ENCODE measurements around the gene PAX9. TPM values are rescaled to one million over a fixed set of nuclear protein-coding genes. Genes with fewer than 3 reads are reported as not detected.

Gene PAX9
- total RNA-seq (1 to 10 TPM in 1 of 4 donors, under 1 TPM in 3; 0.24 to 1.4 (median 0.56) TPM), polyA plus RNA-seq (under 1 TPM; 0.13 to 0.49 (median 0.47) TPM)
- long read RNA-seq, donor 1 = 0 reads
- long read RNA-seq, donor 2, partial matches to known transcripts = 0 of 1 reads
- long read RNA-seq, donor 2, other reads (novel, unspliced or antisense) = 1 of 1 reads

DNA sequence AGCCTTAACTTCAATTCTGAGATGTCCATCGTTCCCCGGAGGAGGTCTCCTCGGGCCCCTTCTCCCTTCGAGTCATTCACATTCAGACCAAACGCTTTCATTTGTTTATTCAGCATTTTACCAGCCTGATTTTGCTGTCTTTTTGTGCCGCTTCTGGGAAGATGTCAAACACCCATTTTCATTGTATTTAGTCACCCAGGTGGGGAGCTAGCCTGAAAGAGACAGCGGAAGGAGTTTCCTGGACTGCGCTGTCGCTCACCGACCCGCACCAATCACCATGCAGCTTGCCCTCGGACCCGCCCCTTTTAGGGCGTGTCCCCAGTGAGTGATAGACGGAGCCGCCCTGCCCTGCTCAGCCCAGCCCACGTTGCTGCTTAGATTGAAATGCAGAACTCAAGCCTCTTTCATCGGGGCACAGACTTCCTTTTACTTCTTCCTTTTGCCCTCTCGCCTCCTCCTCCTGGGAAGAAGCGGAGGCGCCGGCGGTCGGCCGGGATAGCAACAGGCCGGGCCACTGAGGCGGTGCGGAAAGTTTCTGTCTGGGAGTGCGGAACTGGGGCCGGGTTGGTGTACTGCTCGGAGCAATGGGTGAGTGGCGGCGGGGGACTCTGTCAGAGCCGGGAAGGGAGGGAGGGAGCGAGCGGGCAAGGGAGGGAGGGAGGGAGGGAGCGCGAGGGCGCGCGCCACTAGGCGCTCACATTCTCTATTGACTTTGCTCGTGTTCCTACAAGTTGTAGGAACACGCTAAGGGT, at the start of gene PAX9:
PAX9 (plus strand) TSS at position 355 of the 752 bp plus-strand sequence; CDS start at position 585, 230 bp downstream.
- Histone ChIP-seq H3K4me3 (peak within 1 kb of the TSS; percentile 60), H3K4me1 (peaks cover 21% of the 10 kb centered on the region), H3K27ac (no peak within 1 kb of the TSS), H3K36me3 (ENCODE audit: insufficient read depth in 1 of 2, low read depth in 1 of 2) (no peaks in the 10 kb centered on the region), H3K27me3 (ENCODE audit: insufficient read depth in 3 of 3, low read length in 2 of 3) (peaks cover 0 to 100% (median 59%) of the 10 kb centered on the region in 3 donors), H3K9me3 (no peaks in the 10 kb centered on the region)
- DNase-seq (peak; percentile 77 to 93), ATAC-seq (peak; percentile 88 to 95 (median 94))
- intact Hi-C loops (cut with DNase I) = no loop called here
- 0 to 2% (median 2%) methylated on average over 44 of the region's 44 CpGs for whole genome bisulfite sequencing, 3 donors
- TF ChIP-seq, protein P1, sequence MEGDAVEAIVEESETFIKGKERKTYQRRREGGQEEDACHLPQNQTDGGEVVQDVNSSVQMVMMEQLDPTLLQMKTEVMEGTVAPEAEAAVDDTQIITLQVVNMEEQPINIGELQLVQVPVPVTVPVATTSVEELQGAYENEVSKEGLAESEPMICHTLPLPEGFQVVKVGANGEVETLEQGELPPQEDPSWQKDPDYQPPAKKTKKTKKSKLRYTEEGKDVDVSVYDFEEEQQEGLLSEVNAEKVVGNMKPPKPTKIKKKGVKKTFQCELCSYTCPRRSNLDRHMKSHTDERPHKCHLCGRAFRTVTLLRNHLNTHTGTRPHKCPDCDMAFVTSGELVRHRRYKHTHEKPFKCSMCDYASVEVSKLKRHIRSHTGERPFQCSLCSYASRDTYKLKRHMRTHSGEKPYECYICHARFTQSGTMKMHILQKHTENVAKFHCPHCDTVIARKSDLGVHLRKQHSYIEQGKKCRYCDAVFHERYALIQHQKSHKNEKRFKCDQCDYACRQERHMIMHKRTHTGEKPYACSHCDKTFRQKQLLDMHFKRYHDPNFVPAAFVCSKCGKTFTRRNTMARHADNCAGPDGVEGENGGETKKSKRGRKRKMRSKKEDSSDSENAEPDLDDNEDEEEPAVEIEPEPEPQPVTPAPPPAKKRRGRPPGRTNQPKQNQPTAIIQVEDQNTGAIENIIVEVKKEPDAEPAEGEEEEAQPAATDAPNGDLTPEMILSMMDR (IDR thresholded peaks at IDR 0.05) = no peak

DNA sequence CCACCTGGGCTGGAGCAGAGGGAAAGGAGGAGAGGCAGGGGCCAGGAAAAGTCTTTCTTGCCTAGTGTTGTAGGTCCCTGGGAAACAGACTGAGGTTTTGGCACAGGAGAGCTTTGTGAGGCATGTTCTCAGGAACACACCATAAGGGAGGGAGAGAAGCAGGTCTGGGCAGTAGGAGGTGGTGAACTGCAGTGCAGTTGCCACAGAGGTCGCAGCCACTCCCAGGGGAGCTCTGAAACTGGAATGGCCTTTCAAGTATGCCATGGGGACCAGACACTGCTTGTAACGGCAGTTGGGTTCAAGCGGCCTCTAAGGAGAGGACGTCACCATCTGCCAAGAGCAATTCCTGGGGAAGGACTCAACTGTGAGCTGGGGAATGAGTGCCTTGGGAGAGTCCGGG, 43.8 kb upstream of the PAX9 start:
- intact Hi-C loops (cut with DNase I) = no loop called here
- TF ChIP-seq, protein P1 (IDR thresholded peaks at IDR 0.05) = no peak
- ATAC-seq = no peak
- no peak overlapping the region for H3K4me3 ChIP-seq
- H3K27ac ChIP-seq = no peak overlapping the region
- DNase-seq = no peak
- H3K27me3 ChIP-seq (ENCODE audit: insufficient read depth in 3 of 3, low read length in 2 of 3) = peaks cover 0 to 4% (median 3%) of the 10 kb centered on the region in 3 donors
- H3K4me1 ChIP-seq = no peaks in the 10 kb centered on the region
- no peaks in the 10 kb centered on the region for H3K36me3 ChIP-seq (ENCODE audit: insufficient read depth in 1 of 2, low read depth in 1 of 2)
- 39 to 45% (median 41%) methylated on average over 5 of the region's 5 CpGs for WGBS, 3 donors
- H3K9me3 ChIP-seq = peaks cover 3% of the 10 kb centered on the region

DNA sequence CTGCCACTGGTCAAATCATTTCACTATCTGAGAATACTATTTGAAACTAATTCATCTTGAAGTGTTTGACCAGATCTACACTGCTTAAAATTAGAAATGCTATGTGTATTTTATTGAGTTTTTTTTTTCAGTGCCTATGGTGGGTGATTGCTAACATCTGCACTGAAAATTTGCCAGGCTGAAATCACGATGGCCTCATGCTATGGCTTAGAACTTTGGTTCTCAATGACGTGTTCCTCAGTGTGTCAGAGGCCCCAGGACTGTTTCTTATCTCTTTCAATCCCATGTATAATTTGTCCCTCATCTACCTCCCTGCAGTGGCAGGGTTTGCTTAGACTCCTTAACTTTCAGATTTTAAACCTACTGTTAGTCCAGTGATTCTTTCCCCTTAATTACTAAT, 43.0 kb upstream of the PAX9 start:
- Histone ChIP-seq H3K27ac (no peak overlapping the region), H3K9me3 (peaks cover 3% of the 10 kb centered on the region), H3K4me3 (no peak overlapping the region), H3K27me3 (ENCODE audit: insufficient read depth in 3 of 3, low read length in 2 of 3) (peaks cover 0 to 4% (median 3%) of the 10 kb centered on the region in 3 donors), H3K4me1 (no peaks in the 10 kb centered on the region), H3K36me3 (ENCODE audit: insufficient read depth in 1 of 2, low read depth in 1 of 2) (no peaks in the 10 kb centered on the region)
- no peak for ATAC-seq
- WGBS, 3 donors = 23 to 40% (median 32%) methylated on average over 2 of the region's 2 CpGs
- TF ChIP-seq, protein P1 (IDR thresholded peaks at IDR 0.05) = no peak
- intact Hi-C loops (cut with DNase I) = no loop called here
- no peak for DNase-seq

DNA sequence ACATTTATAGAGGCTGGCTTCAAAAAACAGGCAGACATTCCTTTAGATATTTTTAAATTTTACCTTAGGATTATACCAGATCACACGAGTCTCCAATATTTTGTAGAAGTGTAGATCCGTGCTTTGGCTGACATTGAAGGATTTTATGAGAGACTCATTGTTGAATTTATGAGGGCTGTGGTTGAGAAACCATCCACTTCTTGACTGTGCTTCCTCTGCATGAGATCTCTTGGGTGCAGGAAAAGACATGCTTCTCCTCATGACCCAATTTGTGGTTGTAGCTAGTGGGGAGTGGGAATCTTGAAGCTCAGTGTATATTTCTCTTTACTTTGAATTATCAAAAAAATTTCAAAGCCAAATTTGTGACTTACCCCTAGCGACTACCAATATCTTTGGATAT, 42.5 kb upstream of the PAX9 start:
- TF ChIP-seq, protein P1 (IDR thresholded peaks at IDR 0.05) = no peak
- Histone ChIP-seq H3K9me3 (peaks cover 3% of the 10 kb centered on the region), H3K27me3 (ENCODE audit: insufficient read depth in 3 of 3, low read length in 2 of 3) (peaks cover 0 to 4% (median 2%) of the 10 kb centered on the region in 3 donors), H3K4me1 (no peaks in the 10 kb centered on the region), H3K36me3 (ENCODE audit: insufficient read depth in 1 of 2, low read depth in 1 of 2) (no peaks in the 10 kb centered on the region), H3K27ac (no peak overlapping the region), H3K4me3 (no peak overlapping the region)
- ATAC-seq (no peak), DNase-seq (no peak)
- intact Hi-C loops (cut with DNase I) = no loop called here
- WGBS, 3 donors = 73 to 82% (median 74%) methylated on average over 3 of the region's 3 CpGs
